AG04450 (cell line): ENCODE results near the gene IQCH. TPM values are rescaled to one million over a fixed set of nuclear protein-coding genes. Genes with fewer than 3 reads are reported as not detected.
"Not testable (repeated sequence)": the region's sequence is repeated elsewhere in the genome, so short reads cannot be mapped to it uniquely, and the experiment has no call there.

Experiments used
- CTCF ChIA-PET: fragments of 300-600, 350-600 bp; formaldehyde crosslinking; extraction: SDS; loops from one replicate; lab custom pipeline; 2022; ENCODE audit warnings: antibody characterized with exemption, inconsistent platforms; lab: Charles Lee
- POLR2A ChIA-PET: fragments of 350-600 bp; formaldehyde crosslinking; extraction: SDS; loops from one replicate; lab custom pipeline; 2021; ENCODE audit warnings: antibody characterized with exemption, inconsistent platforms; lab: Yijun Ruan, JAX
- DNase-seq: peaks from one replicate; pipeline ENCODE4 v3.0.0-alpha.2; 2011; ENCODE audit warnings: low read depth, low spot score
- H3K27ac ChIP-seq: one replicate; pipeline ENCODE4 v1.5.1; 2012; ENCODE audit warnings: low read depth, low read length, control low read depth
- H3K27me3 ChIP-seq: one replicate; pipeline ENCODE4 v1.6.0; 2012; ENCODE audit warnings: low read length; ENCODE audit not compliant: control insufficient read depth, insufficient read depth
- H3K4me3 ChIP-seq: 2 replicates; pipeline ENCODE4 v1.5.1; 2011; ENCODE audit warnings: mild to moderate bottlenecking, low read depth, low read length, control low read depth
- H3K9me3 ChIP-seq: 2 replicates; pipeline ENCODE4 v1.5.1; 2012; ENCODE audit warnings: low read length; ENCODE audit not compliant: control insufficient read depth, insufficient read depth
- CTCF ChIP-seq: IDR thresholded peaks from 2 replicates; pipeline ENCODE4 v1.5.1; 2011; ENCODE audit warnings: low read depth, low read length, control low read depth, inconsistent platforms
- polyA plus RNA-seq: library from polyadenylated mRNA; depleted of rRNA; stranded (reverse); fragments of >200 nt; gene quantifications from 2 replicates; pipeline ENCODE4 v1.2.3, GENCODE V29; 2011

Gene IQCH
- polyA plus RNA-seq, 1 experiment = 0.95 TPM

- Histone ChIP-seq H3K27me3 (no peaks in the 10 kb centered on the region), H3K9me3 (no peaks in the 10 kb centered on the region; the same call in 1 of the 2 replicates), H3K4me3 (no peak overlapping the region), H3K27ac (no peak overlapping the region)
- ChIA-PET CTCF (no interaction called here), POLR2A (interaction anchor here (0.8 kb wide), 1 partner anchor 55 kb away, joined by 4 read pairs; no protein-coding TSS in a partner anchor)
- DNase-seq = no peak
- no peak for TF ChIP-seq CTCF
Measured at GRCh38 chr15:67251318-67251717, 3.3 kb upstream of the IQCH start.

- H3K9me3 ChIP-seq = no peaks in the 10 kb centered on the region; the same call in 1 of the 2 replicates
- no peak for DNase-seq
- peak overlapping the region; percentile 97 for H3K4me3 ChIP-seq
- TF ChIP-seq CTCF = no peak
- no peak overlapping the region for H3K27ac ChIP-seq
- ChIA-PET CTCF (no interaction called here), POLR2A (interaction anchor here (0.6 kb wide), 1 partner anchor 42 kb away, joined by 4 read pairs; no protein-coding TSS in a partner anchor)
- no peaks in the 10 kb centered on the region for H3K27me3 ChIP-seq
Measured at GRCh38 chr15:67253101-67253500, 1.5 kb upstream of the IQCH start.

GRCh38 chr15:67253549-67254237 is 893 bp upstream of the IQCH start:
- Histone ChIP-seq H3K9me3 (no peaks in the 10 kb centered on the region; the same call in 1 of the 2 replicates), H3K27me3 (no peaks in the 10 kb centered on the region), H3K27ac (peak overlapping the region; percentile 99), H3K4me3 (peak overlapping the region; percentile 97)
- ChIA-PET CTCF (interaction anchor here (0.5 kb wide), 1 partner anchor 8 kb away, joined by 4 read pairs; no protein-coding TSS in a partner anchor), POLR2A (interaction anchor here (0.6 to 1.2 kb wide), 4 partner anchors 13 to 196 kb away, joined by 3 to 4 read pairs (median 4); no protein-coding TSS in a partner anchor)
- DNase-seq = no peak
- TF ChIP-seq CTCF = no peak

- no peaks in the 10 kb centered on the region for H3K27me3 ChIP-seq
- no peak for DNase-seq
- H3K4me3 ChIP-seq = no peak overlapping the region
- no peak overlapping the region for H3K27ac ChIP-seq
- CTCF ChIA-PET = no interaction called here
- POLR2A ChIA-PET = no interaction called here
- no peaks in the 10 kb centered on the region; the same call in 1 of the 2 replicates for H3K9me3 ChIP-seq
- no peak for TF ChIP-seq CTCF
Measured at GRCh38 chr15:67256051-67256450, 1.5 kb downstream of the IQCH start.

GRCh38 chr15:67258412-67258811 is 3.8 kb downstream of the IQCH start:
- H3K9me3 ChIP-seq, H3K27me3 ChIP-seq, POLR2A ChIA-PET, H3K4me3 ChIP-seq, DNase-seq, H3K27ac ChIP-seq, CTCF ChIA-PET: not testable (repeated sequence)
